Measurements from ENCODE around the gene PRMT5.
"Not testable (repeated sequence)": the region's sequence is repeated elsewhere in the genome, so short reads cannot be mapped to it uniquely, and the experiment has no call there.

The PRMT5 gene

GRCh38 chr14:22929104-22929960 lies at the start of gene PRMT5:
TSS of gene PRMT5 (minus strand) at chr14:22929376. CDS start at chr14:22929361, 15 bp downstream.
- DNase-seq = peak; percentile 99 to 100

GRCh38 chr14:22978487-22978837 lies 49.3 kb upstream of the PRMT5 start:
- no peak for DNase-seq

- DNase-seq = no peak
These were observed 48.7 kb upstream of the PRMT5 start for GRCh38 chr14:22977684-22978486.

- no peak for DNase-seq
These were observed 48.2 kb upstream of the PRMT5 start for GRCh38 chr14:22977434-22977683.

- no peak for DNase-seq
These were observed 47.7 kb upstream of the PRMT5 start for GRCh38 chr14:22976620-22977433.

- no peak for DNase-seq
These were observed 45.5 kb upstream of the PRMT5 start for GRCh38 chr14:22974530-22975313.

GRCh38 chr14:22973217-22974032 lies 44.2 kb upstream of the PRMT5 start:
- peak; percentile 34 to 54 for DNase-seq

GRCh38 chr14:22972313-22972930 lies 43.2 kb upstream of the PRMT5 start:
- no peak for DNase-seq

- DNase-seq = no peak
These were observed 42.0 kb upstream of the PRMT5 start for GRCh38 chr14:22971152-22971551.

- DNase-seq = no peak
These were observed 37.6 kb upstream of the PRMT5 start for GRCh38 chr14:22966783-22967269.

- not testable (repeated sequence) for DNase-seq
These were observed 37.0 kb upstream of the PRMT5 start for GRCh38 chr14:22965916-22966782.

GRCh38 chr14:22962061-22962676 lies 33.0 kb upstream of the PRMT5 start:
- no peak for DNase-seq

- DNase-seq = no peak
These were observed 26.8 kb upstream of the PRMT5 start for GRCh38 chr14:22955702-22956569.

- DNase-seq = no peak
These were observed 23.2 kb upstream of the PRMT5 start for GRCh38 chr14:22952418-22952817.

- DNase-seq = peak in 1 of 2 donors; percentile 39
These were observed 22.6 kb upstream of the PRMT5 start for GRCh38 chr14:22951795-22952194.

GRCh38 chr14:22945642-22946041 lies 16.5 kb upstream of the PRMT5 start:
- DNase-seq = no peak

- DNase-seq = no peak
These were observed 10.5 kb upstream of the PRMT5 start for GRCh38 chr14:22939684-22940083.

- DNase-seq = no peak
These were observed 6.0 kb upstream of the PRMT5 start for GRCh38 chr14:22935156-22935555.

GRCh38 chr14:22932146-22932545 lies 3.0 kb upstream of the PRMT5 start:
- no peak for DNase-seq

Data from CD4-positive, alpha-beta T cell treated with Interleukin-4 for 1 hour (primary cell).